Heart left ventricle (tissue), 13 donors: ENCODE data around the gene LRFN5.
A peak's percentile ranks its signal among the peaks of the same experiment; 100 is the strongest.

Experiments
- POLR2A ChIP-seq, 2 donors: fragments of 450-650 bp; IDR thresholded peaks; one replicate each; pipeline ENCODE4 v1.6.1; 2017; ENCODE audit warnings: antibody characterized with exemption in 2 of 2, mild to moderate bottlenecking in 2 of 2, moderate library complexity in 2 of 2
- TF ChIP-seq, protein P1 (sequence below), 12 donors: fragments of 200-600 bp; sonication (generic) in 4 of 12; IDR thresholded peaks; one replicate each; pipeline versions ENCODE4 v1.5.0 to v1.8.0; 2018 to 2022; ENCODE audit warnings: antibody characterized with exemption in 12 of 12, mild to moderate bottlenecking in 5 of 12
- donor health status: ischemic (EF 13 %, LVEDD 7.1; RV severe dilation, severe dysfunction).
- donor health status: DM: no; HTN: yes; CAD: no.
- donor health status: DM: no; HTN: no; CAD: no.
- donor health status: ischemic (EF 25% LVEDD 6.9; RV normal size, moderate dysfunction).
- donor health status: ischemic (EF 25% LVEDD 5.7; RV mildly dilated, moderate dysfunction).
- donor health status: ischemic (EF 35%, LVEDD 5.7; RV mildly dilated, moderate dysfunction).
- donor health status: nonischemic (EF 11% LVEDD 7.7; RV severe dilation, severe dysfunction).
- donor health status: DM: yes; HTN: yes; CAD: no.
- donor health status: PGD.
- donor health status: ischemic (EF 29% LVEDD 5.4; RV normal size, mild dysfunction).
- donor health status: nonischemic (EF 23%, LVEDD 6.1; RV moderate dilation, normal function).

DNA sequence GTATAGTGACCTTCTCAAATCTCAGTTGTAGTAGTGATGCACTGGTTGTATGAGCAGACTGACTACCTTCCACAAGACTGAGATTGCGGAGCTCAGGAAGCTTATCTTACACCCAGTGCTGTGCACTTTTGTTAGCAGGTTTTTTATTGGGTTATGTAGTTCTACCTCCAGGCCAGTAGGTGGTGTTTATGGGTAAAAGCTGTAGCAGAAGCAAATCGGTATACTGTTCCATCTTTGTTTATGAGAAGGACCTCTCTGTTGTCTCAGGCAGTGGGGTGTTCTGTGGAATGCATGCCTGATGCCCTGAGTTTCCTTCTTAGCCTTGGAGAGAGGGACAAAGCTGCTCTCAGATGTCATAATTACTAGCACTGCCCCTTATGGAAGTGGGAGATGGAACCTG is 217.8 kb downstream of the LRFN5 start:
- TF ChIP-seq, protein P1, sequence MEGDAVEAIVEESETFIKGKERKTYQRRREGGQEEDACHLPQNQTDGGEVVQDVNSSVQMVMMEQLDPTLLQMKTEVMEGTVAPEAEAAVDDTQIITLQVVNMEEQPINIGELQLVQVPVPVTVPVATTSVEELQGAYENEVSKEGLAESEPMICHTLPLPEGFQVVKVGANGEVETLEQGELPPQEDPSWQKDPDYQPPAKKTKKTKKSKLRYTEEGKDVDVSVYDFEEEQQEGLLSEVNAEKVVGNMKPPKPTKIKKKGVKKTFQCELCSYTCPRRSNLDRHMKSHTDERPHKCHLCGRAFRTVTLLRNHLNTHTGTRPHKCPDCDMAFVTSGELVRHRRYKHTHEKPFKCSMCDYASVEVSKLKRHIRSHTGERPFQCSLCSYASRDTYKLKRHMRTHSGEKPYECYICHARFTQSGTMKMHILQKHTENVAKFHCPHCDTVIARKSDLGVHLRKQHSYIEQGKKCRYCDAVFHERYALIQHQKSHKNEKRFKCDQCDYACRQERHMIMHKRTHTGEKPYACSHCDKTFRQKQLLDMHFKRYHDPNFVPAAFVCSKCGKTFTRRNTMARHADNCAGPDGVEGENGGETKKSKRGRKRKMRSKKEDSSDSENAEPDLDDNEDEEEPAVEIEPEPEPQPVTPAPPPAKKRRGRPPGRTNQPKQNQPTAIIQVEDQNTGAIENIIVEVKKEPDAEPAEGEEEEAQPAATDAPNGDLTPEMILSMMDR (IDR thresholded peaks at IDR 0.05): peak in 1 of 12 donors; percentile 13
- no peak for TF ChIP-seq POLR2A (IDR thresholded peaks at IDR 0.05)
